Measurements from ENCODE around the gene BTBD9. TPM values are rescaled to one million over a fixed set of nuclear protein-coding genes. Genes with fewer than 3 reads are reported as not detected.

BTBD9 gene
- total RNA-seq, 1 experiment from 2014 or later: 4.7 TPM

DNA sequence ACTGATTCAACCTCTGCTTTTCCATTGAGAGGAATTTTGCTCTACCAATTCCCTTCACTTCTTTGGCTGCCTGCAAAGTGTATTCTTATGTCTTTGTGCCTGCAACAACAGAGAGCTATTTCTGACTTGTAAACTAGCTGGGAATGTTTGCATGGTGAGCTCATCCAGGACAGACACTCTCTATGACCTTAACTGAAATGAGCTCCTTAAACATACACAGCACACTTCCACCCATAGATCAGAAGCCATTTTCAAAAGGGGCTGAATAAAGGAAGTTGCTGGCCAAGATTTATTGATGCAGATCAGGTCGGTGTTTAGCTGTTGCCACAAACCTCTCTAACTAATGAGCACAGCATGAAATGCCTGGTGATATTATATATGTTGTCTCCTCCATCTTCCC, 377.7 kb downstream of the BTBD9 start:
- Histone ChIP-seq H3K4me3 (ENCODE audit: low read length) (no peak overlapping the region), H3K9ac (ENCODE audit: low read length) (no peak overlapping the region), H3K4me1 (ENCODE audit: low read length) (no peaks in the 10 kb centered on the region), H3K4me2 (ENCODE audit: low read depth, low read length, poor library complexity, severe bottlenecking) (no peak overlapping the region), H3K79me2 (ENCODE audit: low read length) (no peaks in the 10 kb centered on the region), H3K27ac (ENCODE audit: low read length) (no peak overlapping the region), H3K9me3 (ENCODE audit: low read length) (no peaks in the 10 kb centered on the region), H2AFZ (ENCODE audit: low read length) (no peak overlapping the region), H3K27me3 (ENCODE audit: low read length) (no peaks in the 10 kb centered on the region), H3K36me3 (ENCODE audit: insufficient read depth, low read length) (no peaks in the 10 kb centered on the region), H3K9me2 (replicated peaks; ENCODE audit: insufficient read depth, low read length) (no peaks in the 10 kb centered on the region), H4K20me1 (ENCODE audit: insufficient read depth, low read depth, low read length) (no peaks in the 10 kb centered on the region)
- DNase-seq: no peak

DNA sequence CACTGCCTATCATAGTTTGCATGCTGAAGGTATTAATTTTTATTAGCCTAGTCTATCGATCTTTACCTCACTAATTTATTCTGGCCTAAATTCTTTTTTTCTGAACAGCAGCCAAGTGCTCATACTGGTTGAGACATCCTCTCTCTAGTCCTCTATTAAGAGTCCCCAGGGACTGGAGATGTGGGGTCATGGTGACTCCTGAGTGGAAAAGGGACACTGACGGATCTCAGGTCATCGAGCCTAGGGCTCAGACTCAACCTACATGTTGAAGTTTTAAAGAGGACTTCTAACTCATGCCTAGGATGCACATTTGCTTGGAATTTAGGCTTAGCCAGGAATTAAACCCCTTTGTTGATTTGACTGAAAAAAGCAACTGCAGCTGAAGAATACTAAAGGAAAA, 378.1 kb downstream of the BTBD9 start:
- Histone ChIP-seq H4K20me1 (ENCODE audit: insufficient read depth, low read depth, low read length) (no peaks in the 10 kb centered on the region), H3K9me2 (replicated peaks; ENCODE audit: insufficient read depth, low read length) (no peaks in the 10 kb centered on the region), H2AFZ (ENCODE audit: low read length) (no peak overlapping the region), H3K9ac (ENCODE audit: low read length) (no peak overlapping the region), H3K4me2 (ENCODE audit: low read depth, low read length, poor library complexity, severe bottlenecking) (no peak overlapping the region), H3K36me3 (ENCODE audit: insufficient read depth, low read length) (no peaks in the 10 kb centered on the region), H3K9me3 (ENCODE audit: low read length) (no peaks in the 10 kb centered on the region), H3K79me2 (ENCODE audit: low read length) (no peaks in the 10 kb centered on the region), H3K27ac (ENCODE audit: low read length) (no peak overlapping the region), H3K4me3 (ENCODE audit: low read length) (no peak overlapping the region), H3K4me1 (ENCODE audit: low read length) (no peaks in the 10 kb centered on the region), H3K27me3 (ENCODE audit: low read length) (no peaks in the 10 kb centered on the region)
- no peak for DNase-seq

- Histone ChIP-seq H3K9me2 (replicated peaks; ENCODE audit: insufficient read depth, low read length) (no peaks in the 10 kb centered on the region), H3K79me2 (ENCODE audit: low read length) (no peaks in the 10 kb centered on the region), H4K20me1 (ENCODE audit: insufficient read depth, low read depth, low read length) (no peaks in the 10 kb centered on the region), H3K4me3 (ENCODE audit: low read length) (no peak overlapping the region), H3K9me3 (ENCODE audit: low read length) (no peaks in the 10 kb centered on the region), H3K4me1 (ENCODE audit: low read length) (no peaks in the 10 kb centered on the region), H3K27me3 (ENCODE audit: low read length) (no peaks in the 10 kb centered on the region), H3K4me2 (ENCODE audit: low read depth, low read length, poor library complexity, severe bottlenecking) (no peak overlapping the region), H3K36me3 (ENCODE audit: insufficient read depth, low read length) (no peaks in the 10 kb centered on the region), H3K27ac (ENCODE audit: low read length) (no peak overlapping the region), H3K9ac (ENCODE audit: low read length) (no peak overlapping the region), H2AFZ (ENCODE audit: low read length) (no peak overlapping the region)
- DNase-seq: no peak
Measured at GRCh38 chr6:38259736-38260135, 380.0 kb downstream of the BTBD9 start.

DNA sequence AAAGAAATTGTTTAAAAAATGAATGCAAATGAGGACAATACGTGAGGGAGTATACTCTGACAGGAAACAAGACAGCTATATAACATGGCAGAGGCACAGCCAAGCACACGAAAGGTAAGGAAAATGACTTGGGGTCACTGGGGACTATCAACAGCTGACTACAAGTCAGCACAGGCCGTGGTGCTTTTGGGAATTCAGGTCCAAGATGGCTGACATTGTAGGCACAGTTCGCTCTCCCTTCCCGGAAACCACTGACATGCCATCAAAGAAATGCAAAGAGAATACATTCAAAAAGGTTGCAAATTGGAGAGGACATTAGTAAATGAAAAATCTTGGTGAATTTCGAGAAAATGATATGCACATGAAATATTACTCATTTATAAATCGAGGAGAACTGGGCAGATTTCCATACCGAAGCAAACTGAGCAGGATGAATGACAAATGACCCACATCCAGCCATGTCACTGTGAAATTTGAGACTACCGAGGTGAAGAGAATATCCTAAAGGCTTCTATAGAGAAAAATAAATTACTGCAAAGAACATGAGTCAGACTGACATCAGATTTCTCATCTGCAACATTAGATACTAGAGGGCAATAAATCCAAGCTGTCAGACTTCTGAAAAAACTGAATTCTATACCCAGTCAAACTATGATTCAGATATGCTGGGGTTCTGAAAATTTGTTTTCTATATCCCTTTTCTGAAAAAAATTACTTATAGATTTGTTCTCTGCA, 391.1 kb downstream of the BTBD9 start:
- H3K9me3 ChIP-seq (ENCODE audit: low read length): no peaks in the 10 kb centered on the region
- H3K9ac ChIP-seq (ENCODE audit: low read length): no peak overlapping the region
- H3K9me2 ChIP-seq (replicated peaks; ENCODE audit: insufficient read depth, low read length): no peaks in the 10 kb centered on the region
- H3K4me1 ChIP-seq (ENCODE audit: low read length): no peaks in the 10 kb centered on the region
- H3K36me3 ChIP-seq (ENCODE audit: insufficient read depth, low read length): no peaks in the 10 kb centered on the region
- no peaks in the 10 kb centered on the region for H3K79me2 ChIP-seq (ENCODE audit: low read length)
- H3K27ac ChIP-seq (ENCODE audit: low read length): no peak overlapping the region
- H2AFZ ChIP-seq (ENCODE audit: low read length): no peak overlapping the region
- no peak for DNase-seq
- H3K4me2 ChIP-seq (ENCODE audit: low read depth, low read length, poor library complexity, severe bottlenecking): no peak overlapping the region
- no peaks in the 10 kb centered on the region for H3K27me3 ChIP-seq (ENCODE audit: low read length)
- no peak overlapping the region for H3K4me3 ChIP-seq (ENCODE audit: low read length)
- H4K20me1 ChIP-seq (ENCODE audit: insufficient read depth, low read depth, low read length): no peaks in the 10 kb centered on the region

DNA sequence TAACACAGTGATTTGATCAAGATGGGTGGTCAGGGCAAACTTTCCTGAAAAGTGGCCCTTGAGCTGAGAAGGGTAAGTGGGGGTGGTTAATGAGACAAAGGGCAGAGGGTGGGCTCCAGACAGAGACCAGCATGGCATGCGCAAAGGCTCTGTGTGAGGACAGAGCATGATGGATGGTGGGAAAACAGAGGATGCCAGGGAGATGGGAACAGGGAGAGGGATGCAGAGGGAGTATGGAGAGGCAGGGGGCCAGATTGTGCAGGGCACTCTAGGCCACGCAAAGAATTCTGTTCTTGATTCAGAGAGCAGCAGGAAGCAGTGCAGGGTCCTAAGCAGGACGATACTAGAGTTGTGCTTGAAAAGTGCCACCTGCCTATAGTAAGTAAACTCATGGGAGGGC, 394.4 kb downstream of the BTBD9 start:
- H3K36me3 ChIP-seq (ENCODE audit: insufficient read depth, low read length): no peaks in the 10 kb centered on the region
- H3K27me3 ChIP-seq (ENCODE audit: low read length): no peaks in the 10 kb centered on the region; the same call in 1 of the 2 replicates
- no peaks in the 10 kb centered on the region for H3K79me2 ChIP-seq (ENCODE audit: low read length)
- no peak overlapping the region for H3K4me2 ChIP-seq (ENCODE audit: low read depth, low read length, poor library complexity, severe bottlenecking)
- H3K4me3 ChIP-seq (ENCODE audit: low read length): no peak overlapping the region
- DNase-seq: no peak
- no peak overlapping the region for H3K27ac ChIP-seq (ENCODE audit: low read length)
- no peaks in the 10 kb centered on the region for H3K4me1 ChIP-seq (ENCODE audit: low read length)
- H3K9ac ChIP-seq (ENCODE audit: low read length): no peak overlapping the region
- H3K9me3 ChIP-seq (ENCODE audit: low read length): no peaks in the 10 kb centered on the region
- H4K20me1 ChIP-seq (ENCODE audit: insufficient read depth, low read depth, low read length): 0 out of 2 replicates have a peak, but pooled peaks cover 3% of the 10 kb centered on the region
- no peaks in the 10 kb centered on the region for H3K9me2 ChIP-seq (replicated peaks; ENCODE audit: insufficient read depth, low read length)
- H2AFZ ChIP-seq (ENCODE audit: low read length): no peak overlapping the region

DNA sequence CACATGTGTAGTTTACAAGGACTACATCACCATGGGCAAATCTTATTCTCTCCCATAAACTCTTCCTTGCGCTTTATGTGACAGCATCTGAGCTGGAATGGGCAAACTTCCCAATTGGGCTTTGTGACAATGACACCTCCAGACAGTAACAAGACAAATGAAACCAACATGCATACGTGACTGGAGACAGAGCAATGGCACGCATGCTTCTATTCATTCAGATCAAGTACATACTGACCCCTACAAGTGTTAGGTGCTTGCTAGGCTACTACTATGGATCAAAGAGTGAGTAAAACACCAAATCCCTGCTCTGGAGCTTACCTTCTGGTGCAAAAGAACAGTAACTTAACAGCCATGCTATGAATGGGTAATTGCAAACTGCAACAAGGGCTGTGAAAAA, 394.9 kb downstream of the BTBD9 start:
- no peaks in the 10 kb centered on the region for H3K9me3 ChIP-seq (ENCODE audit: low read length)
- H3K9ac ChIP-seq (ENCODE audit: low read length): no peak overlapping the region
- DNase-seq: no peak
- no peak overlapping the region for H3K27ac ChIP-seq (ENCODE audit: low read length)
- H3K27me3 ChIP-seq (ENCODE audit: low read length): no peaks in the 10 kb centered on the region; the same call in 1 of the 2 replicates
- H4K20me1 ChIP-seq (ENCODE audit: insufficient read depth, low read depth, low read length): 0 out of 2 replicates have a peak, but pooled peaks cover 3% of the 10 kb centered on the region
- H3K4me1 ChIP-seq (ENCODE audit: low read length): no peaks in the 10 kb centered on the region
- no peaks in the 10 kb centered on the region for H3K79me2 ChIP-seq (ENCODE audit: low read length)
- H2AFZ ChIP-seq (ENCODE audit: low read length): no peak overlapping the region
- no peaks in the 10 kb centered on the region for H3K9me2 ChIP-seq (replicated peaks; ENCODE audit: insufficient read depth, low read length)
- H3K4me3 ChIP-seq (ENCODE audit: low read length): no peak overlapping the region
- H3K4me2 ChIP-seq (ENCODE audit: low read depth, low read length, poor library complexity, severe bottlenecking): no peak overlapping the region
- no peaks in the 10 kb centered on the region for H3K36me3 ChIP-seq (ENCODE audit: insufficient read depth, low read length)

GRCh38 chr6:38241200-38241871, 398.4 kb downstream of the BTBD9 start:
- Histone ChIP-seq H3K9me2 (replicated peaks; ENCODE audit: insufficient read depth, low read length) (no peaks in the 10 kb centered on the region), H3K36me3 (ENCODE audit: insufficient read depth, low read length) (no peaks in the 10 kb centered on the region), H3K4me1 (ENCODE audit: low read length) (no peaks in the 10 kb centered on the region; the same call in 1 of the 2 replicates), H2AFZ (ENCODE audit: low read length) (no peak overlapping the region), H3K27ac (ENCODE audit: low read length) (no peak overlapping the region), H3K4me2 (ENCODE audit: low read depth, low read length, poor library complexity, severe bottlenecking) (no peak overlapping the region), H3K9ac (ENCODE audit: low read length) (no peak overlapping the region), H4K20me1 (ENCODE audit: insufficient read depth, low read depth, low read length) (0 out of 2 replicates have a peak, but pooled peaks cover 3% of the 10 kb centered on the region), H3K9me3 (ENCODE audit: low read length) (no peaks in the 10 kb centered on the region), H3K79me2 (ENCODE audit: low read length) (no peaks in the 10 kb centered on the region), H3K4me3 (ENCODE audit: low read length) (no peak overlapping the region), H3K27me3 (ENCODE audit: low read length) (no peaks in the 10 kb centered on the region; the same call in 1 of the 2 replicates)
- no peak for DNase-seq

- no peaks in the 10 kb centered on the region for H3K36me3 ChIP-seq (ENCODE audit: insufficient read depth, low read length)
- H3K4me2 ChIP-seq (ENCODE audit: low read depth, low read length, poor library complexity, severe bottlenecking): no peak overlapping the region
- H3K4me1 ChIP-seq (ENCODE audit: low read length): peaks cover 14% of the 10 kb centered on the region
- no peak overlapping the region for H3K9ac ChIP-seq (ENCODE audit: low read length)
- no peak for DNase-seq
- H3K79me2 ChIP-seq (ENCODE audit: low read length): no peaks in the 10 kb centered on the region
- H3K27ac ChIP-seq (ENCODE audit: low read length): no peak overlapping the region
- H2AFZ ChIP-seq (ENCODE audit: low read length): no peak overlapping the region
- H4K20me1 ChIP-seq (ENCODE audit: insufficient read depth, low read depth, low read length): peaks cover 3% of the 10 kb centered on the region; the same call in 1 of the 2 replicates
- no peaks in the 10 kb centered on the region; the same call in 1 of the 2 replicates for H3K27me3 ChIP-seq (ENCODE audit: low read length)
- no peak overlapping the region for H3K4me3 ChIP-seq (ENCODE audit: low read length)
- H3K9me2 ChIP-seq (replicated peaks; ENCODE audit: insufficient read depth, low read length): no peaks in the 10 kb centered on the region
- no peaks in the 10 kb centered on the region for H3K9me3 ChIP-seq (ENCODE audit: low read length)
Measured at GRCh38 chr6:38239719-38240451, 399.8 kb downstream of the BTBD9 start.

Measured in Karpas-422 (cell line).